ENCODE results near the gene GOSR2. TPM values are rescaled to one million over a fixed set of nuclear protein-coding genes. Genes with fewer than 3 reads are reported as not detected.

Gene GOSR2
- total RNA-seq, 1 donor from 2014 or later: 78.0 TPM

- TF ChIP-seq, protein P1, sequence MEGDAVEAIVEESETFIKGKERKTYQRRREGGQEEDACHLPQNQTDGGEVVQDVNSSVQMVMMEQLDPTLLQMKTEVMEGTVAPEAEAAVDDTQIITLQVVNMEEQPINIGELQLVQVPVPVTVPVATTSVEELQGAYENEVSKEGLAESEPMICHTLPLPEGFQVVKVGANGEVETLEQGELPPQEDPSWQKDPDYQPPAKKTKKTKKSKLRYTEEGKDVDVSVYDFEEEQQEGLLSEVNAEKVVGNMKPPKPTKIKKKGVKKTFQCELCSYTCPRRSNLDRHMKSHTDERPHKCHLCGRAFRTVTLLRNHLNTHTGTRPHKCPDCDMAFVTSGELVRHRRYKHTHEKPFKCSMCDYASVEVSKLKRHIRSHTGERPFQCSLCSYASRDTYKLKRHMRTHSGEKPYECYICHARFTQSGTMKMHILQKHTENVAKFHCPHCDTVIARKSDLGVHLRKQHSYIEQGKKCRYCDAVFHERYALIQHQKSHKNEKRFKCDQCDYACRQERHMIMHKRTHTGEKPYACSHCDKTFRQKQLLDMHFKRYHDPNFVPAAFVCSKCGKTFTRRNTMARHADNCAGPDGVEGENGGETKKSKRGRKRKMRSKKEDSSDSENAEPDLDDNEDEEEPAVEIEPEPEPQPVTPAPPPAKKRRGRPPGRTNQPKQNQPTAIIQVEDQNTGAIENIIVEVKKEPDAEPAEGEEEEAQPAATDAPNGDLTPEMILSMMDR (IDR thresholded peaks at IDR 0.05): no peak
- intact Hi-C loops (cut with micrococcal nuclease): loop anchor here (5.0 kb wide), 1 partner anchor 372 kb away; no protein-coding TSS in a partner anchor
- Mint-ChIP-seq H3K36me3 (ENCODE audit: low read depth) (peaks cover 25% of the 10 kb centered on the region), H3K4me1 (peaks cover 22% of the 10 kb centered on the region), H3K9me3 (no peaks in the 10 kb centered on the region), H3K27ac (no peak overlapping the region), H3K27me3 (no peaks in the 10 kb centered on the region), H3K4me3 (no peak overlapping the region)
- ChIA-PET CTCF (no interaction called here), POLR2A (no interaction called here)
- ATAC-seq (ENCODE audit: low read depth) (no peak), DNase-seq (no peak)
These were observed 22.0 kb downstream of the GOSR2 start for GRCh38 chr17:46944931-46945330.

DNA sequence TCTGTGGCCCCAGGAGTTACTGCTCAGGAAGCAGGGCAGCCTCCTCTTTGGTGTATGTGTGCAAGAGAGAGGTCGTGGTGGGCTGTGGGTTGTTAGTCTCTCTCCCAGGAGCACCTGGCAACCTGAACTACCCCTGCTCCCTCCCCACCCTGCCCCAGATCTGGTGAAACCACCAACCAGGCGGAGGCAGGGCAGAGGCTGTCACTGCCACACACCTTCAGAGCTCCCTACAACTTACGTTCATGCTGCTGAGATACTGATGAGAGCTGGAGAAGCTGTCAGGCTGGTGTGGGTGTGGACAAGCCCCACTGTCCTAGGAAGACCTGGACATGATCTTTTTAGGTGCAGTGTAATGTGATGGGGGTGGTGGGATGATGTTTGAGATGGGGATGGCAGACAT lies 24.3 kb downstream of the GOSR2 start:
- CTCF ChIA-PET: no interaction called here

GRCh38 chr17:46948544-46948943 lies 25.6 kb downstream of the GOSR2 start:
- no peak overlapping the region for H3K4me3 Mint-ChIP-seq
- ChIA-PET CTCF (no interaction called here), POLR2A (no interaction called here)
- intact Hi-C loops (cut with micrococcal nuclease): no loop called here
- H3K27ac Mint-ChIP-seq: no peak overlapping the region
- ATAC-seq (ENCODE audit: low read depth) (no peak), DNase-seq (no peak)
- peaks cover 10% of the 10 kb centered on the region for H3K36me3 Mint-ChIP-seq (ENCODE audit: low read depth)
- no peaks in the 10 kb centered on the region for H3K27me3 Mint-ChIP-seq
- peaks cover 10% of the 10 kb centered on the region for H3K4me1 Mint-ChIP-seq
- H3K9me3 Mint-ChIP-seq: no peaks in the 10 kb centered on the region
- TF ChIP-seq, protein P1 (IDR thresholded peaks at IDR 0.05): no peak

More for the DNA sequence above, 24.3 kb downstream of the GOSR2 start:
- Mint-ChIP-seq H3K27me3 (no peaks in the 10 kb centered on the region), H3K9me3 (no peaks in the 10 kb centered on the region), H3K27ac (no peak overlapping the region), H3K36me3 (ENCODE audit: low read depth) (peaks cover 13% of the 10 kb centered on the region), H3K4me1 (peaks cover 20% of the 10 kb centered on the region), H3K4me3 (no peak overlapping the region)
- DNase-seq: no peak
- POLR2A ChIA-PET: no interaction called here
- TF ChIP-seq, protein P1 (IDR thresholded peaks at IDR 0.05): no peak
- ATAC-seq (ENCODE audit: low read depth): no peak
- intact Hi-C loops (cut with micrococcal nuclease): no loop called here

DNA sequence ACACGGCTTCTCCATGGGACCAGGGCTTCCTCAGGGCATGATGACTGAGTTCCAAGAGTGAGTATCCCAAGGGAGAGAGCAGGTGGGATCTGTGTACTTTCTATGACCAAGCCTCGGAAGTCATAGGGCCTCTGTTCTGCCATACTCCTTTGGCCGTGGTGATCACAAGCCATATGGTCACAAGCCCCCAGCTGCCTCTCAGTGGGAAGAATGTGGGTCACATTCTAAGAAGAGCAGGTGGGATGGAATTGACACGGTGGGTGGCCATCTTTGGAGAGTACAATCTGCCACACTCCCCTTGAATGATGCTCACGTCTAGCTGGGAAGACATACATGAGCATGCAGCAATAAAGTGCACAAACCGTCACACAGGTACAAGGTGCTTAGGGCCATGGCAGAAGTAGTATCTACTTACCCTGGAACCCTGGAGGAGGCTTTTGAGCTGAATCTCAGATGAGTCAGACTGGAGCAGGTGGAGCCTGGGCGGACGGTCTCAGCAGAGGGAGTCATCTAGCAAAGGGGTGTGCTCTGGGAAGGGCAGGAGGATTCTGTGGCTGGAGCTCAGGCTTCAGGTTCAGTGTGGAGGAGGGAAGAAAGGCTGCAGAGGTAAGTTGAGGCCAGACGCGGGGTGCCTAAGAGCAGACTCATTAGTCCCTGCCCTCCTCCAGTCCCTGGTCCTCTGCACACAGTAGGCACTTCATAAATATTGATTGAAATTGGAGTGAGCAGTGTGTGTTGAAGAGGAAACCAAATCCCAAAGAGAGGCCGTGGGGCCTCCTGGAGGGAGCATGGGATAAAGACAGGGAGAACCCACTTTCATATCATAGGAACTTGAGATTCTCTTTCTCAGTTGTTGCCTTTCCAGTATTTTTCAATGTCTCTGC lies 26.6 kb downstream of the GOSR2 start:
- TF ChIP-seq, protein P1 (IDR thresholded peaks at IDR 0.05): no peak
- Mint-ChIP-seq H3K4me1 (peaks cover 3% of the 10 kb centered on the region), H3K4me3 (no peak overlapping the region), H3K36me3 (ENCODE audit: low read depth) (peaks cover 10% of the 10 kb centered on the region), H3K27ac (no peak overlapping the region), H3K9me3 (no peaks in the 10 kb centered on the region), H3K27me3 (no peaks in the 10 kb centered on the region)
- ATAC-seq (ENCODE audit: low read depth) (no peak), DNase-seq (no peak)
- ChIA-PET CTCF (no interaction called here), POLR2A (interaction anchor here (0.7 kb wide), 1 partner anchor 152 kb away, joined by 5 read pairs; no protein-coding TSS in a partner anchor)
- intact Hi-C loops (cut with micrococcal nuclease): no loop called here

GRCh38 chr17:46950342-46950996 lies 27.5 kb downstream of the GOSR2 start:
- no peak overlapping the region for H3K4me3 Mint-ChIP-seq
- DNase-seq (no peak), ATAC-seq (ENCODE audit: low read depth) (no peak)
- POLR2A ChIA-PET: no interaction called here
- no peaks in the 10 kb centered on the region for H3K9me3 Mint-ChIP-seq
- no peaks in the 10 kb centered on the region for H3K27me3 Mint-ChIP-seq
- H3K36me3 Mint-ChIP-seq (ENCODE audit: low read depth): peaks cover 11% of the 10 kb centered on the region
- CTCF ChIA-PET: no interaction called here
- intact Hi-C loops (cut with micrococcal nuclease): no loop called here
- TF ChIP-seq, protein P1 (IDR thresholded peaks at IDR 0.05): no peak
- H3K4me1 Mint-ChIP-seq: no peaks in the 10 kb centered on the region
- H3K27ac Mint-ChIP-seq: no peak overlapping the region

Measured in activated B cell treated with CpG ODN at 0.5 μM for 24 hours (primary cell).